Naive thymus-derived CD8-positive, alpha-beta T cell (primary cell): ENCODE results near the gene PDE9A. TPM values are rescaled to one million over a fixed set of nuclear protein-coding genes. Genes with fewer than 3 reads are reported as not detected.

Source experiments
- ATAC-seq, 2 donors: fragments of 150-1000 bp; cut with Tn5 transposase in 1 of 2; sonication (Bioruptor Pico), chemical (Tn5 transposase) in 1 of 2; 1 replicate in 1 of 2; 2 replicates in 1 of 2; pipeline ENCODE4 v1.10.0; 2021; ENCODE audit warnings: mild to moderate bottlenecking in 2 of 2, moderate library complexity in 2 of 2
- POLR2A ChIA-PET: fragments of 350-600 bp; sonication (Branson Sonifier 250); formaldehyde crosslinking; loops from one replicate; lab custom pipeline; 2021; ENCODE audit warnings: antibody characterized with exemption; lab: Charles Lee
- DNase-seq, 10 donors: peaks; one replicate each; pipeline versions ENCODE4 v3.0.0 to v3.0.0-alpha.2; 2020 to 2022
- H3K27ac Mint-ChIP-seq, 10 donors: one replicate each; pipeline ENCODE4 v1.8.0; 2020 to 2022; ENCODE audit warnings: mild to moderate bottlenecking in 10 of 10, mixed read lengths in 10 of 10, moderate library complexity in 4 of 10, inconsistent platforms in 1 of 10
- H3K27me3 Mint-ChIP-seq, 5 donors: one replicate each; pipeline ENCODE4 v1.8.0; 2021 to 2022; ENCODE audit warnings: mixed read lengths in 5 of 5
- H3K36me3 Mint-ChIP-seq, 3 donors: one replicate each; pipeline ENCODE4 v1.8.0; 2020 to 2022; ENCODE audit warnings: mixed read lengths in 3 of 3, mild to moderate bottlenecking in 2 of 3, inconsistent platforms in 1 of 3
- H3K4me1 Mint-ChIP-seq, 4 donors: one replicate each; pipeline ENCODE4 v1.8.0; 2021 to 2022; ENCODE audit warnings: mixed read lengths in 4 of 4
- H3K4me3 Mint-ChIP-seq, 10 donors: one replicate each; pipeline ENCODE4 v1.8.0; 2020 to 2022; ENCODE audit warnings: mild to moderate bottlenecking in 10 of 10, mixed read lengths in 10 of 10, moderate library complexity in 6 of 10, inconsistent platforms in 1 of 10
- H3K9me3 Mint-ChIP-seq, 9 donors: one replicate each; pipeline ENCODE4 v1.8.0; 2020 to 2022; ENCODE audit warnings: mixed read lengths in 9 of 9, mild to moderate bottlenecking in 3 of 9, inconsistent platforms in 1 of 9, moderate library complexity in 1 of 9
- polyA plus RNA-seq, 3 donors: library from polyadenylated mRNA; unstranded; fragments of 300-500 nt; fragmentation: Illumina TruSeq; gene quantifications; one replicate each; pipeline ENCODE4 v1.2.3, GENCODE V29; 2021
- total RNA-seq, 8 experiments: library from RNA in 2 of 8; stranded (reverse) in 2 of 8; gene quantifications; one replicate each; pipeline ENCODE4 v1.2.3 and lab custom pipeline; 2021 to 2026

PDE9A gene
- total and polyA plus RNA-seq, 5 experiments from 2014 or later: 3.6 to 17.1 (median 5.1) TPM

GRCh38 chr21:42757826-42758655 lies 104.6 kb downstream of the PDE9A start:
- Mint-ChIP-seq H3K4me3 (no peak overlapping the region), H3K9me3 (no peaks in the 10 kb centered on the region), H3K4me1 (peaks cover 0 to 8% (median 2%) of the 10 kb centered on the region in 4 donors), H3K27ac (peak overlapping the region in 2 of 10 donors; percentile 6 to 83), H3K36me3 (peaks cover 0 to 19% (median 8%) of the 10 kb centered on the region in 3 donors), H3K27me3 (no peaks in the 10 kb centered on the region)
- POLR2A ChIA-PET: interaction anchor here (2.1 kb wide), 1 partner anchor 11 kb away, joined by 9 read pairs; no protein-coding TSS in a partner anchor
- DNase-seq (no peak), ATAC-seq (no peak)

- no peaks in the 10 kb centered on the region for H3K9me3 Mint-ChIP-seq
- no peak overlapping the region for H3K4me3 Mint-ChIP-seq
- POLR2A ChIA-PET: interaction anchor here (2.1 kb wide), 1 partner anchor 12 kb away, joined by 9 read pairs; no protein-coding TSS in a partner anchor
- peaks cover 0 to 8% (median 2%) of the 10 kb centered on the region in 4 donors for H3K4me1 Mint-ChIP-seq
- peak overlapping the region in 6 of 10 donors; percentile 6 to 80 (median 22) for H3K27ac Mint-ChIP-seq
- ATAC-seq: no peak
- DNase-seq: no peak
- H3K36me3 Mint-ChIP-seq: peaks cover 0 to 23% (median 8%) of the 10 kb centered on the region in 3 donors
- no peaks in the 10 kb centered on the region for H3K27me3 Mint-ChIP-seq
Observed at GRCh38 chr21:42758721-42759593, 105.5 kb downstream of the PDE9A start.

GRCh38 chr21:42759594-42759927 lies 106.1 kb downstream of the PDE9A start:
- DNase-seq: no peak
- Mint-ChIP-seq H3K4me3 (no peak overlapping the region), H3K36me3 (peaks cover 0 to 27% (median 8%) of the 10 kb centered on the region in 3 donors), H3K4me1 (peaks cover 0 to 8% (median 2%) of the 10 kb centered on the region in 4 donors), H3K9me3 (no peaks in the 10 kb centered on the region), H3K27me3 (no peaks in the 10 kb centered on the region), H3K27ac (peak overlapping the region in 4 of 10 donors; percentile 6 to 80 (median 42))
- no peak for ATAC-seq
- POLR2A ChIA-PET: no interaction called here

- Mint-ChIP-seq H3K9me3 (no peaks in the 10 kb centered on the region), H3K27me3 (no peaks in the 10 kb centered on the region), H3K27ac (peak overlapping the region in 1 of 10 donors; percentile 68)
Observed at GRCh38 chr21:42760361-42760950, 107.0 kb downstream of the PDE9A start.

DNA sequence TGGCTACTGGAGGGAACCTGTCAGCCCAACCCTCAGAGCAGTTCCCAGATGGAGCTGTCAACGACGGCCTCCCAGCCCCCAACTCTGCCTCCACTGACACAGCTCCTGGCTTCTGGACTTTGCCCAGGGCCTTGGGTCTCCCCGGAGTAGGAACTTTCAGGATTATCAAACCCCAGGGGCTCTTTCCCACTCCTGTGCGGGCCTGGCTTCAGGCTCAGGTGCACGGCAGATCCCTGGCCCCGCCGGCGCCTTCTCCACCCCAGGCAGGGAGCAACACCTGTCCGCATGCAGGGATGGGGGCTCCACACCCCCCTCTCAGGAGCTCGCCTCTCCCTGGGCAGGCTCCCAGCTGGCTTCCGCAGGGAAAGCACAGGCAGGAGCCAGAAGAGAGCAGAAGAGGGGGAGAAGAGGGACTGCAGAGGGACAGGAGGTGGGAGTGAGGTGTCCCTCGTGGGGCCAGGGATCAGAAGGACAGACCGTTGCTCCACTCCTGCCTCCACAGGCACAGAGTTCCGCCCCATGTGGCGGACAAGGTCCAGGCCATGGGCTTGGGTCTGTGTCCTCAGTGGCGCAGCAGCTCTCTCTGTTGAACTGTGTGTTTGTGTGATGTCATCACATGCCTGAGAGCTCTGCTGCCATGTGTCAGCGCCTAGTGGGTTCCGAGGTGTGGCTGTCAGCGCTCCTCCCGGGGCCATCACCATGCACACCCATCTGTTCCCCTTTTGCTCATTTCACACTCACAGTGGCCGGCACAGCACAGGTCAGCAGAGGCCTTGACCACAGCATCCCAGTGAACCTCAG lies 107.7 kb downstream of the PDE9A start:
- Mint-ChIP-seq H3K27me3 (no peaks in the 10 kb centered on the region), H3K4me1 (peaks cover 0 to 9% (median 2%) of the 10 kb centered on the region in 4 donors), H3K27ac (peak overlapping the region in 1 of 10 donors; percentile 68), H3K36me3 (peaks cover 0 to 27% (median 0%) of the 10 kb centered on the region in 3 donors), H3K4me3 (no peak overlapping the region), H3K9me3 (no peaks in the 10 kb centered on the region)
- POLR2A ChIA-PET: interaction anchor here (1.0 kb wide), 1 partner anchor 25 kb away, joined by 3 read pairs; no protein-coding TSS in a partner anchor
- DNase-seq: no peak
- ATAC-seq: no peak

More at GRCh38 chr21:42760361-42760950, 107.0 kb downstream of the PDE9A start:
- ATAC-seq (no peak), DNase-seq (no peak)
- peaks cover 0 to 22% (median 2%) of the 10 kb centered on the region in 3 donors for H3K36me3 Mint-ChIP-seq
- no peak overlapping the region for H3K4me3 Mint-ChIP-seq
- POLR2A ChIA-PET: interaction anchor here (1.0 kb wide), 1 partner anchor 26 kb away, joined by 3 read pairs; no protein-coding TSS in a partner anchor
- H3K4me1 Mint-ChIP-seq: peaks cover 0 to 7% (median 2%) of the 10 kb centered on the region in 4 donors

GRCh38 chr21:42761776-42762335 lies 108.4 kb downstream of the PDE9A start:
- H3K36me3 Mint-ChIP-seq: peaks cover 0 to 29% (median 0%) of the 10 kb centered on the region in 3 donors
- peak overlapping the region in 1 of 10 donors; percentile 47 for H3K27ac Mint-ChIP-seq

DNA sequence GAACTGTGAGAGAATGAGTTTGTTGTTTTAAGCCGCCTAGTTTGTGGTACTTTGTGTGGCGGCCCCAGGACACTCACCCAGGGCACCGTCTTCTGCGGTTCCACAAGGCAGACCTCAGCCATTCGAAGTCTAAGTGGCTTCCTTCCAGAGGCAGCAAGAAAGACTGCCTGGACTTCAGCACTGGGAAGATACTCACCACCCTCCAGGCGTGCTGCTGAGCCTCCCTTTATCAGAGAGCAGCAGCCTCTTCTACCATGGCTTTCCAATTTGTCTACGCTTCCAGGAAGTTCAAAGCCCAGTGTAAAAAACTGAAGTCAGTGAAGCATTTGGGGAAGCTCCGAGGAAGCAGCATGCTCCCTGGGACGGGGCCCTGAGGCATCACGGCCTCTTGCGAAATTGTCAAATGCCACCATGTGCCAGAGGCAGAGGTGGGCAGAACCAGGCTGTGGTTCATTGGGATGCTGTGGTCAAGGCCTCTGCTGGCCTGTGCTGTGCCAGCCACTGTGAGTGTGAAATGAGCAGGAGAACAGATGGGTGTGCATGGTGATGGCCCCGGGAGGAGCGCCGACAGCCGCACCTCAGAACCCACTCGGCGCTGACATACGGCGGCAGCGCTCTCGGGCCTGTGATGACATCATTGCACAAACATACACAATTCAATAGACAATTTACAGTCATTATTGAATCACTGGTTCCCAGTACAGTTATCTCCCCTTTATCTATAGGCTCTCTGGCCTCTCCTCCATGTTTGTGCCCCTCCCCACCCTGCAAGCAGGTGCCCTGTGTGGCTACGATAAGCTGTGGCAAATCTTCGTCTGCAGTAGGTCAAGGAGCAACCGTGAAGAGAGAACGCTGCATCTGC lies 110.4 kb downstream of the PDE9A start:
- Mint-ChIP-seq H3K27ac (peak overlapping the region in 2 of 10 donors; percentile 62 to 78), H3K36me3 (peaks cover 1 to 33% (median 1%) of the 10 kb centered on the region in 3 donors), H3K4me1 (peaks cover 0 to 9% (median 2%) of the 10 kb centered on the region in 4 donors), H3K9me3 (no peaks in the 10 kb centered on the region), H3K27me3 (no peaks in the 10 kb centered on the region), H3K4me3 (no peak overlapping the region)
- DNase-seq: peak in 1 of 10 donors; percentile 59
- ATAC-seq: no peak
- POLR2A ChIA-PET: no interaction called here

More at GRCh38 chr21:42761776-42762335, 108.4 kb downstream of the PDE9A start:
- no peak for DNase-seq
- Mint-ChIP-seq H3K9me3 (no peaks in the 10 kb centered on the region), H3K27me3 (no peaks in the 10 kb centered on the region), H3K4me1 (peaks cover 0 to 9% (median 2%) of the 10 kb centered on the region in 4 donors), H3K4me3 (no peak overlapping the region)
- ATAC-seq: no peak
- POLR2A ChIA-PET: no interaction called here

GRCh38 chr21:42764443-42764760 lies 111.0 kb downstream of the PDE9A start:
- no peaks in the 10 kb centered on the region for H3K27me3 Mint-ChIP-seq
- DNase-seq (no peak), ATAC-seq (no peak)
- peak overlapping the region in 1 of 10 donors; percentile 62 for H3K27ac Mint-ChIP-seq
- H3K4me1 Mint-ChIP-seq: peaks cover 0 to 6% (median 1%) of the 10 kb centered on the region in 4 donors
- POLR2A ChIA-PET: no interaction called here
- H3K36me3 Mint-ChIP-seq: peaks cover 6 to 39% (median 7%) of the 10 kb centered on the region in 3 donors
- H3K9me3 Mint-ChIP-seq: no peaks in the 10 kb centered on the region
- no peak overlapping the region for H3K4me3 Mint-ChIP-seq

DNA sequence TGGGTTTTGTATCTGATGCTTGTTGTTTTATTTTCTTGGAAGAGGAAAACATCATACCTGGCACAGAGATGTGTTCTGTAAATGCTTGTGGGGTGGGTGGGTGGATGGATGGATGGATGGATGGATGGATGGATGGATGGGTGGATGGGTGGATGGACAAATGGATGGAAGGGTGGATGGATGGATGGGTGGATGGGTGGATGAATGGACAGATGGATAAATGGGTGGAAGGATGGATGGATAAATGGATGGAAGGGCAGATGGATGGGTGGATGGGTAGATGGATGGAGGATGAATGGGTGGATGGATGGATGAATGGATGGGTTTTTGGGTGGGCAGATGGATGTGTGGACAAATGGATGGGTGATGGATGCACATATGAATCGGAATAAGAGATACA lies 111.5 kb downstream of the PDE9A start:
- H3K27ac Mint-ChIP-seq: peak overlapping the region in 3 of 10 donors; percentile 33 to 50 (median 46)
- no peaks in the 10 kb centered on the region for H3K9me3 Mint-ChIP-seq
- H3K27me3 Mint-ChIP-seq: no peaks in the 10 kb centered on the region
- DNase-seq (peak in 1 of 10 donors; percentile 16), ATAC-seq (no peak)
- peaks cover 7 to 42% (median 8%) of the 10 kb centered on the region in 3 donors for H3K36me3 Mint-ChIP-seq
- H3K4me1 Mint-ChIP-seq: peaks cover 0 to 4% (median 0%) of the 10 kb centered on the region in 4 donors
- no peak overlapping the region for H3K4me3 Mint-ChIP-seq
- POLR2A ChIA-PET: no interaction called here

DNA sequence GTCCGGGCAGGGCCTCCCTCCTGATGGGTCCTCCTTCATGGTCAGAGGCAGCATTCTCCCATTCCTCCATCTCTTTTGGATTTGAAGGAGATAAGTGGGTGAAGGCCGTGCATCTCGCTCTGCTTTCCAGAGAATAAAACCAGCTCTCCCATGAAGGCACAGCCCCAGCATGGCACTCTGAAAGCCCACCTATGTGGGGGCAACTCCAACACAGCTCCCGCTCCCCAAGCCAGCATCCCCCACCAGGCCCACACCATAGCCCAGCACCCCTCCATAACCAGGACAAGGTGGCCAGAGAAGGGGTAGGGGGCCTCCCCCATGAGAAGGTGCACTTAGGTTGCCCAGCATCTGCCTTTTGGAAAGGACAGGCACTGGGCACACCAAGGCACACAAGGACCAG lies 112.2 kb downstream of the PDE9A start:
- no peak overlapping the region for H3K4me3 Mint-ChIP-seq
- H3K27ac Mint-ChIP-seq: peak overlapping the region in 4 of 10 donors; percentile 29 to 78 (median 60)
- peaks cover 0 to 4% (median 0%) of the 10 kb centered on the region in 4 donors for H3K4me1 Mint-ChIP-seq
- POLR2A ChIA-PET: interaction anchor here (0.6 kb wide), 1 partner anchor 73 kb away, joined by 4 read pairs; no protein-coding TSS in a partner anchor
- no peak for ATAC-seq
- no peaks in the 10 kb centered on the region for H3K27me3 Mint-ChIP-seq
- DNase-seq: peak in 1 of 10 donors; percentile 41
- H3K9me3 Mint-ChIP-seq: no peaks in the 10 kb centered on the region
- peaks cover 7 to 43% (median 12%) of the 10 kb centered on the region in 3 donors for H3K36me3 Mint-ChIP-seq
